Kidney glomerular epithelial cell (primary cell): ENCODE measurements around the gene OSBPL9.

Experiments
- DNase-seq: peaks from one replicate; lab custom pipeline; 2025; lab: John Stamatoyannopoulos, UW

Gene OSBPL9

GRCh38 chr1:51792864-51793263, 176.0 kb downstream of the OSBPL9 start:
- DNase-seq, result no peak

GRCh38 chr1:51794260-51794659, 177.4 kb downstream of the OSBPL9 start:
- DNase-seq, result no peak

GRCh38 chr1:51794868-51795267, 178.0 kb downstream of the OSBPL9 start:
- no peak for DNase-seq

GRCh38 chr1:51799372-51799771, 182.5 kb downstream of the OSBPL9 start:
- no peak for DNase-seq

- no peak for DNase-seq
Measured at GRCh38 chr1:51814513-51814912, 197.6 kb downstream of the OSBPL9 start.

- peak; percentile 46 for DNase-seq
Measured at GRCh38 chr1:51818487-51818886, 201.6 kb downstream of the OSBPL9 start.

- DNase-seq, result peak; percentile 4
Measured at GRCh38 chr1:51819021-51819420, 202.1 kb downstream of the OSBPL9 start.

GRCh38 chr1:51819810-51820209, 202.9 kb downstream of the OSBPL9 start:
- DNase-seq, result no peak

GRCh38 chr1:51829058-51829457, 212.2 kb downstream of the OSBPL9 start:
- no peak for DNase-seq

GRCh38 chr1:51833700-51834099, 216.8 kb downstream of the OSBPL9 start:
- no peak for DNase-seq

- DNase-seq, result no peak
Measured at GRCh38 chr1:51837243-51837642, 220.4 kb downstream of the OSBPL9 start.
